Measurements from ENCODE around the gene DNAH5. TPM values are rescaled to one million over a fixed set of nuclear protein-coding genes. Genes with fewer than 3 reads are reported as not detected.

Gene DNAH5
- total RNA-seq, result 1.1 and 1.3 TPM in 2 replicates

GRCh38 chr5:13944560-13945199, at the start of gene DNAH5:
Gene DNAH5, minus strand, starts transcription at chr5:13944688. Its CDS starts 250 bp downstream, at chr5:13944438.

Other genes starting within 250 kb of the DNAH5 start
- gene TRIO, start 198.7 kb upstream of the DNAH5 start, total RNA-seq, result 131 and 132 TPM in 2 replicates